Measurements from ENCODE around the gene FAM170B.

FAM170B gene

GRCh38 chr10:49115796-49116508, 17.9 kb downstream of the FAM170B start:
- Histone ChIP-seq H3K9me3 (ENCODE audit: insufficient read depth, low read length) (no peaks in the 10 kb centered on the region), H3K4me1 (ENCODE audit: low read length) (no peaks in the 10 kb centered on the region), H3K36me3 (replicated peaks; ENCODE audit: low read depth, low read length) (no peaks in the 10 kb centered on the region), H2AFZ (ENCODE audit: low read depth, low read length) (no peak overlapping the region), H4K20me1 (ENCODE audit: insufficient read depth, low read length) (no peaks in the 10 kb centered on the region), H3K27me3 (ENCODE audit: low read depth, low read length) (no peaks in the 10 kb centered on the region), H3K4me3 (ENCODE audit: low read length) (no peak overlapping the region), H3K27ac (ENCODE audit: low read length) (no peak overlapping the region), H3K4me2 (ENCODE audit: low read length) (no peak overlapping the region), H3K79me2 (ENCODE audit: low read length) (no peaks in the 10 kb centered on the region), H3K9ac (ENCODE audit: low read length) (no peak overlapping the region)
- TF ChIP-seq EZH2phosphoT487 (IDR thresholded peaks at IDR 0.05; ENCODE audit: low read depth) (no peak), CTCF (IDR thresholded peaks at IDR 0.05; ENCODE audit: low read depth, low read length) (no peak)

- Histone ChIP-seq H3K9ac (ENCODE audit: low read length) (no peak within 1 kb of the TSS), H3K4me3 (ENCODE audit: low read length) (no peak within 1 kb of the TSS)
These were observed 18.6 kb downstream of the FAM170B start, which contains the start of gene VSTM4 for GRCh38 chr10:49115015-49115795. Gene VSTM4 (minus strand): TSS chr10:49115522. CDS start chr10:49115485, 37 bp downstream.

DNA sequence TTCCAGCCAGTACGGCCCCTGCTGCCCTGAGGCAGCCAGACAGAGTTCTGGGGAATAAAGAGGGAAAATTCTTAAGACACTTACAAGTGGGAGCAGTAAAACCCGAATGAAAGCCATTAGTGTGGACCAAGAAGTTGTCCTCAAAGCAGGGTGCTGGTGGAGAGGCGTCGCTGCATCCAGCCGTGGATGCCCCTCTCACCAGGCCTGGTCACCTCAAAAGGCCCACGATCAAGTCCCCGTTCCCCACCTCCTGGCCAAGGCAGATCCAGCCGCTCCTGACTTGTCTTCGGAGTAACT, 19.2 kb downstream of the FAM170B start:
- Histone ChIP-seq H3K9ac (ENCODE audit: low read length) (no peak overlapping the region), H3K4me3 (ENCODE audit: low read length) (no peak overlapping the region), H2AFZ (ENCODE audit: low read depth, low read length) (no peak overlapping the region), H3K79me2 (ENCODE audit: low read length) (no peaks in the 10 kb centered on the region), H3K4me1 (ENCODE audit: low read length) (no peaks in the 10 kb centered on the region), H3K4me2 (ENCODE audit: low read length) (no peak overlapping the region), H4K20me1 (ENCODE audit: insufficient read depth, low read length) (no peaks in the 10 kb centered on the region), H3K36me3 (replicated peaks; ENCODE audit: low read depth, low read length) (no peaks in the 10 kb centered on the region), H3K27me3 (ENCODE audit: low read depth, low read length) (no peaks in the 10 kb centered on the region), H3K9me3 (ENCODE audit: insufficient read depth, low read length) (no peaks in the 10 kb centered on the region), H3K27ac (ENCODE audit: low read length) (no peak overlapping the region)
- TF ChIP-seq EZH2phosphoT487 (IDR thresholded peaks at IDR 0.05; ENCODE audit: low read depth) (no peak), CTCF (IDR thresholded peaks at IDR 0.05; ENCODE audit: low read depth, low read length) (no peak)

More at GRCh38 chr10:49115015-49115795, 18.6 kb downstream of the FAM170B start, which contains the start of gene VSTM4:
- Histone ChIP-seq H3K79me2 (ENCODE audit: low read length) (no peaks in the 10 kb centered on the region), H3K4me1 (ENCODE audit: low read length) (no peaks in the 10 kb centered on the region), H3K27ac (ENCODE audit: low read length) (no peak within 1 kb of the TSS), H3K9me3 (ENCODE audit: insufficient read depth, low read length) (no peaks in the 10 kb centered on the region), H4K20me1 (ENCODE audit: insufficient read depth, low read length) (no peaks in the 10 kb centered on the region), H3K36me3 (replicated peaks; ENCODE audit: low read depth, low read length) (no peaks in the 10 kb centered on the region), H3K27me3 (ENCODE audit: low read depth, low read length) (no peaks in the 10 kb centered on the region), H3K4me2 (ENCODE audit: low read length) (no peak within 1 kb of the TSS), H2AFZ (ENCODE audit: low read depth, low read length) (no peak within 1 kb of the TSS)
- TF ChIP-seq EZH2phosphoT487 (IDR thresholded peaks at IDR 0.05; ENCODE audit: low read depth), result no peak
- TF ChIP-seq CTCF (IDR thresholded peaks at IDR 0.05; ENCODE audit: low read depth, low read length), result no peak

- Histone ChIP-seq H3K36me3 (replicated peaks; ENCODE audit: low read depth, low read length) (no peaks in the 10 kb centered on the region), H3K27me3 (ENCODE audit: low read depth, low read length) (no peaks in the 10 kb centered on the region), H3K27ac (ENCODE audit: low read length) (no peak overlapping the region), H3K9me3 (ENCODE audit: insufficient read depth, low read length) (no peaks in the 10 kb centered on the region), H2AFZ (ENCODE audit: low read depth, low read length) (no peak overlapping the region), H3K79me2 (ENCODE audit: low read length) (no peaks in the 10 kb centered on the region), H3K9ac (ENCODE audit: low read length) (no peak overlapping the region), H3K4me3 (ENCODE audit: low read length) (no peak overlapping the region), H3K4me1 (ENCODE audit: low read length) (no peaks in the 10 kb centered on the region), H4K20me1 (ENCODE audit: insufficient read depth, low read length) (no peaks in the 10 kb centered on the region), H3K4me2 (ENCODE audit: low read length) (no peak overlapping the region)
- TF ChIP-seq EZH2phosphoT487 (IDR thresholded peaks at IDR 0.05; ENCODE audit: low read depth) (no peak), CTCF (IDR thresholded peaks at IDR 0.05; ENCODE audit: low read depth, low read length) (no peak)
These were observed 20.1 kb downstream of the FAM170B start for GRCh38 chr10:49113741-49114141.
